Stimulated activated CD4-positive, alpha-beta T cell treated with anti-CD3 and anti-CD28 coated beads, Interleukin-15, amount 100 ng/mL, for 48 hours (primary cell): ENCODE results near the gene CPLX3.

ENCODE experiments used
- DNase-seq, 2 donors: peaks; one replicate each; pipeline ENCODE4 v3.0.0-alpha.2; 2020; ENCODE audit warnings: low read depth in 2 of 2

Gene CPLX3

GRCh38 chr15:74828835-74829234 is 2.4 kb downstream of the CPLX3 start:
- DNase-seq, result no peak

DNA sequence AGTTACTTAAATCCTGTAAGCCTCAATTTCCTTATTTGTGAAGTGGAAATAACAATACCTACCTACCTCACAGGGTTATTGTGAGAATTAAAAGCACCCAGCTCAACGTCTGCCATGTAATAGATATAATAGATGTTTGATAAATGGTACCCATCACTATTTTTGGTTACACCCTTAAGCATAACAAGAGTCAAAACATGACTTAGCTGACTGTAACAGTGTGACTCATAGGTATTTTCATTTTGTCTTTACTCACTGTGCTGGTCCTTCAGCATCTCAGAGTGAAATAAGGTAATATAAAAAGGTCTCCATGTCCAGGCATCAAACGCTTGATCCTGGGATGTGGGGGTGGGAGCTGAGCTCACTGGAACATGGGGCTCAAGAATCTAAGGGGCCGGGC is 3.1 kb downstream of the CPLX3 start:
- DNase-seq, result no peak

DNA sequence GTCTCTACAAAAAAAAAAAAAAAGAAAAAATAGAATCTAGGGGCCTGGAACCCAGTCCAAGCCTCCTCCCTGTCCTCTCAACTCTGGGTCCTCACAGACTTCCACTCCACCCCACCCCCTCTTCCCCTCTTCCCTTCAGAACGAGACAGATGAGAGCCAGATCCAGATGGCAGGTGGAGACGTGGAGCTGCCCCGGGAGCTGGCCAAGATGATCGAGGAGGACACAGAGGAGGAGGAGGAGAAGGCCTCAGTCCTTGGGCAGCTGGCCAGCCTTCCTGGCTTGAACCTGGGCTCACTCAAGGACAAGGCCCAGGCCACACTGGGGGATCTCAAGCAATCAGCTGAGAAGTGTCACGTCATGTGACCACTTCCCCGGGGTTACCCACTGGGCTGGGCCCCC is 3.6 kb downstream of the CPLX3 start:
- no peak for DNase-seq

GRCh38 chr15:74830868-74831267 is 4.4 kb downstream of the CPLX3 start:
- DNase-seq, result no peak

DNA sequence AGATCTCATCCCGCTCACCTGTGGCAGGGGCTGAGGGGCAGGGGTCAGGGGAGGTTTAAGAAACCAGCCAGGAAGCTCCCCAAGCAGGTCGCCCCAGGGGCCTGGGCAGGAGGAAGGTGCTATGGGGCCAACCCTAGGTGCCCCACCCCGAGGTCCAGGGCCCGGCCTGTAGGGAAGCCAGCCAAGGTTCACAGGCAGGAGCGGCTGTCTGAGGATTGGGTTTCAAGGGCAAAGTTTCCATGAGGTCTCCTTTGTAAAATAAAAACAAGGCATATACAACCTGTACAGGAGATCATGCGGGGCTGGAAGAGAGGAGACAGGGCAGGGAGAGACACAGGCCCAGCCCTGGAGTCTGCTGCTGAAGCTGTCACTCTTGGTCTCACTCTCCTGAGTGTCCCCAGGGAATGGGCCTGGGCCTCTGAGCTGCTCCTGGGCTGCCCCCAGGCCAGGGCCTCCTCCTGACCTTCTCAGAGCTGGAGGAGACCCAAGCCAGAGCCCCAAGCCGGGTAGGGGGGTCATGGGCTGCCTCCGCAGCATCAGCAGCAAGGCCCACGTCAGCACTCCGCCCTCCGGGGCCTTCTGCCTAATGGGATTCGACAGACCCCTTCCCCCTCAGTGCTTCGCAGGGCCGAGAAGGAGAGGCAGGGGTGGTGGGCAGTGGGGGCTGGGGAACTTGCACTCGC is 5.5 kb downstream of the CPLX3 start:
- DNase-seq, result no peak

DNA sequence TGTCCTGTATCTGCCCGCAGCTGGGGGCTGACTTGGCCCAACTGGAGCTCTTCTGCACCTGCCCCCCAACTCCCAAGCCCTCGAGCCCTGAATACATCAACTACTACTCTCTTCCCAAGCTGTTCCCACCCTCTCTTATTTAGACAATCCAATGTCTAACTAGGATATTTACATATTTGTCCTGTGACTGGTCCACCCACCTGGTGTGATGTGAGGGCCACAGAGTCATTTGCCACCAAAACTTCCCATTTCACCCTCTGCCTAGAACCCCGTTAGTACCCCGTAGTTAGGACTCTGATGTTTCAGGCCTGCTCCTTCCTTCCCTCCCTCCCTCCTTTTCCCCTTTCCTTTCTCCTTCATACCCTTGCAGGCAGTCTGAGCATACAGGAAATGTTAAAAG is 6.4 kb downstream of the CPLX3 start:
- DNase-seq, result no peak

DNA sequence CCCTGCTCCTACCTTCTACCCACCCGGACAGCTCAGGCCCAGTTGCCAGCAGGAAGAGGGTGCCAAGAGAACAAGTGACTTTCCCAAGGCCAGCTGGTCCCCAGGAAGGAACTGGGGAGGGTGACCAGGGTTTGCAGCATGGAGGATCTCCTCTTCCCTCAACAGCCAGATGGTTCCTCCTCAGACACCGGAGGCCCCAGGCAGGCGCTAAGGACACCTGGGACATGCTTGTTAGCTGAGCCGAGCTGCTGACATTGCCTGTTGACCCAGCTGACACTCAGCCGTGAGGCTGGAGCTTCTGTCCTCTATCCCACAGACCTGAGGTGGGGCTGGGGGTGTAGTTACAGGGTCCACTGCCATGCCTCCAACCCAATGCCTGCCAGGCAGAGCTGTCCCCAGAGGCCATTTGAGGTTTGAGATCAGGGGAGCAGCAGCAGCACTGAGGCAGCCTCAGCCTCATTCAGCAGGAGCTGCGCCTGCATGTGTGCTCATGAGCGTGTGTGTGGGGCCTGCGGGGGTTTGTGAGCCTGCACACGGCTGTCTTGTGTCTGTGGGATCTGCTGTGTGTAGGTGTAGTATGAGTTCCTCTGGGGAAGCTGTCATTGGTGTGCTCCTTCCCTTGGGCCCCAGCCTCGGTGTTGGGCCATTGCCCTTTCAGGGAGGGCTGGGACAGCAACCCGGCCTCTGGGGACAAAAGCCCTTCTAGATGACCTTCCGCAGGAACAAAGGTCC is 7.1 kb downstream of the CPLX3 start:
- no peak for DNase-seq

GRCh38 chr15:74835312-74835823 is 8.9 kb downstream of the CPLX3 start:
- peak in 1 of 2 donors; percentile 38 for DNase-seq

DNA sequence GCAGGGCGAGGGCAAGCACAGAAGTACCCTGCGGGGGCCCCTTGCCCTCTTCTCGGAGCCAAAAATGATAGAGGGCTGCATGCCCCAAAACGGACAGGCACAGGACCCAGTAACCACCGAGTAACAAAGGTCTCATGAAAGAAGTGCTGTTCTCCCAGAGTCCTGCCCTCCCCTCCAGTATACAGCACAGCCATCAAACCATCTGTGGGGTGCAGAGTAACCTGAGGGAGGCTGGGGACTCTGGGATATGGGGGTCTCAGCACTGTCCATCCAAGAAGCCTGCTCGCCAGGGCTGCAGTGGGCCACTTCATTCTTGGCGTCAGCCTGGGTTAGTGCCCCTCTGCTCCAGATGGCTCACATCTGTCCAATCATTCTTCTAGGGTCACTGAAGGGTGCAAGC is 10.4 kb downstream of the CPLX3 start:
- no peak for DNase-seq

DNA sequence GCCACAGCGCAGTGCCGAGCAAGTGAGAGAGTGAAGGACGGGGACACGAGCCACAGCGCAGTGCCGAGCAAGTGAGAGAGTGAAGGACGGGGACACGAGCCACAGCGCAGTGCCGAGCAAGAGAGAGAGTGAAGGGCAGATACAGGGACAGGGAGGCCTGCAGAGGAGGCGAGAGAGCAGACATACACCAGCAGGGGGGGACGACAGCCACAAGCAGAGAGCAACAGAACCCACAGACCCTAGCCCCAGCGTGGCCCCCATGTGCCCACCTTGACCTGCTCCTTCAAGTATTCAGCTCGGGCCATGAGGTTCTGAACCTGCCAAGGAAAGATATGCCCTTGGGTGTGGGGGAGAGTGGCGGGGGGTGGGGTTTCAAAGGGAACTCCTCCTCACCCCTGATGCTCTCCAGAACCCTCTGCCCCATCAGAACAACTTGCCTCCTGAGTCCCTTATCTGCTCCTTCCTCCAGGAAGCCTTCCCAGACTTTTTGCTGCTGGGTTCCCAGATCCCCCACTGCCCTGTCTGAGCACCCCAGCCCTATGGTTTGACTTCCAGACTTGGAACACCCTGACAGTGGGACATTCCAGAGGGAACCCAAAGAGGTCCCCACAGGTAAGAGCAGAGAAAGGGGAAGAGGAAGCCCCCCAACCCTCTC is 11.2 kb downstream of the CPLX3 start:
- DNase-seq, result no peak

GRCh38 chr15:74838137-74838516 is 11.7 kb downstream of the CPLX3 start:
- DNase-seq, result no peak

DNA sequence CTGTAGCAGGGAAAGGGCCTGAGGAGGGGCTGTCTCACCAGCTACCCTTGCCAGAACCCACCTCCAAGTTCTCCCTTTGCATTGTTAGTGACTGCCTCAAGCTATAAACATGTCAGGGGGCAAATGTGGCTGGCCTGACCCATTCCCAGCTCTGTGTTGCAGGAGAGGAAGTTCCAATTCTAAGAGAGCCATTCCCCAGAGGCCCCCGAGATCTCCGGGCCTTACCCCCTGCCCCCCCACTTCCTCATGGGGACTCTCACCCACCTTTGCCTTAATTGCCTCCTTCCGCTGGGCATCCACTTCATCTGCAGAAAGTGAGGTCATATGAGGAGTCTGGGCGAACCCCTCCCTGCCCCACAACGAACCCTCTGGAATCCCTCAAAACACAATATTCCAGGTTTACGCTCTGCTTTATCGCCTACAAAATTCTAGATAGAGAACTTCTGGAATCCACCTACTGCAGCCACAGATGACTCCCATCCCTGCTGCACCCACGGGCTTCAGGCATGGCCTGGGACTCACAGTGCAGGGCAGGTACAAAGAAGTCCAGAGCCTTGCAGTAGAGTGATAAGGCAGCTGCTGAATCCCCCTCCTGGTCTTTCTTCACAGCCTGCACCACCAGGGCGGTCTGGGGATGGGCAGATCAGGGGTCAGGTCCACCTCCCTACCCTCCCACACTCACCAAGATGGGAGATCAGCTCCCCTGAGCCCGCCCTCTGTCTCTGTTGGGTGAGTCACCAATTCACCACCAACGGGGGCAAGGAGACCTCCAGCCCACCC is 12.5 kb downstream of the CPLX3 start:
- DNase-seq, result no peak

DNA sequence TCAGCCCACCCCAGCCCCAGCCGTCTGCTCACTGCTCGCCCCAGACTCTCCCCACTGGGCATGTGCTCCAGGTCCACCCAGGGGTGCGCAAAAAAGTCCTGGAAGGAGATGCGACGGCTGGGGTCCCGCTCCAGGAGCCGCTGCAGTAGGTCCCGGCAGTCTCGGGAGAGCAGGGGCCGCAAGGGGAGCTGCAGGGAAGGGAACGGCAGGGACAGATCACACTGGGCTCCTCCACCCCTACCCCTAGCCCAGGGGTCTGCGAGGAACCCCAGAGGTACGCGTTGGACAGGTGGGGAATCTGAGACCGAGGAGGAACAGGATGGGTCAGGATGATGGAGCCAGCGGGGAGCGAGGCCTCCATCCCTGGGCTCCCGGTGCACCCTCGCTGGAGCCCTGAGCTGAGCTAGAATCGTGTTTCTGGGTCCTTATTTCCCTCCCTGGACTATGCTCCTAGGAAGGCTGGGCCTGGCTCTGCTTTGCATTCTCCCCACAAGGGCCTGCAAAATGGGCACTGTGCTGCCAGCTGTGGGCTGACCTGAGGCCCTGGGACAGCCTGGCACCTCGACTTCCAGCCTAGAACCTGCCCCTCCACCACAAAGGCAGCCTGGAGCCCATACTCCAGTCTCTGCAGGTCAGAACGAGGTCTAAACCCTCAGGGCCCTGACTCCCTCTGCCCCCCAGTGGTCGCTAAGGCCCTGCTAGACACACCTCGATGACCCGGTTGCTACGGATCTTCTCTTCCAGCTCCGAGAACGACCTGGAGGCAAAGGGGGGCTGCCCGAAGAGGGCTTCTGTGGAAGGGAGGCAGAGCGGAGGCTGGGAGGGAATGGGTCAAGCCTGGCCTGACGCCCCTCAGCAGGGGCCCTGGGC is 13.3 kb downstream of the CPLX3 start:
- no peak for DNase-seq

DNA sequence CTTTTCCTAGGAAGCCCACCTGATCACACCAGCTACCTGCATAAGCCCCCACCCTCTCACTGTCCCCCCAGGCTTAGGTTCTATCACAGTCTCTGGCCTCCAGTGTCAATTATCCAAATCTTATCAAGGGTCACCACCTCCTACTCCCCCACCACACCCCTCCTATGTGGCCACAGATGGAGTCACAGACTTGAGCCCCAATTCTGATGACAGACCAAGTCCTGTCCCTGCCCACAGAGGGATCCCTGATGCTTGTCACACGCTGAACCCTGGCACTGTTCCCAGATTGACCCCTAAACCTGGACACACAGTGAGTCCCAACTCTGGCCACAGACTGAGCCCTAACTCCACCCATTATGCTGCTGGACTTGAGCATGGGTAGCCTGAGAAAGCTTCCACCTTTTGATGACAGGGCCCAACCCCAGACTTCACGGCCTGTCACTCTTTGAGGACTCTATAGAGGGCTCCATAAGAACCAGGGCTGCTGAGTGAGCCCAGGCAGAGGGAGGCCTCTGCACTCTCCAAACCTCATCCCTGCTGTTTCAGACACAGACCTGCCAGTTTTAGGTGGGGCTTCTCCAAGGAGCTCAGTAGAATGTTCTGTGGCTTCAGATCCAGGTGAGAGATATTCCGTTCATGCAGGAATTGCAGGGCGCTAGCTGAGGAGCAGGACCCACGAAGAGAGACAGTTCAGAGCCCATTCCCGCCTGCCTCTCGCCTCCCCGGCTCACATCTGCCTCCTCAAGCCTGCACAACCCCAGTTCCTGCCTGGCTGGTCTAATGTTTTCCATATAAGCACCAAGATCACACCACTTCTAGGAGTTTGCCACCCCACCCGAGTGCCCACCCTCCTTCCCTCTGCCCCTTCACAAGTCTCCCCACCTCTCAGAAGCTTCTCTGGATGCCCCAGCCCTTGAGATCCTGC is 14.7 kb downstream of the CPLX3 start:
- no peak for DNase-seq

DNA sequence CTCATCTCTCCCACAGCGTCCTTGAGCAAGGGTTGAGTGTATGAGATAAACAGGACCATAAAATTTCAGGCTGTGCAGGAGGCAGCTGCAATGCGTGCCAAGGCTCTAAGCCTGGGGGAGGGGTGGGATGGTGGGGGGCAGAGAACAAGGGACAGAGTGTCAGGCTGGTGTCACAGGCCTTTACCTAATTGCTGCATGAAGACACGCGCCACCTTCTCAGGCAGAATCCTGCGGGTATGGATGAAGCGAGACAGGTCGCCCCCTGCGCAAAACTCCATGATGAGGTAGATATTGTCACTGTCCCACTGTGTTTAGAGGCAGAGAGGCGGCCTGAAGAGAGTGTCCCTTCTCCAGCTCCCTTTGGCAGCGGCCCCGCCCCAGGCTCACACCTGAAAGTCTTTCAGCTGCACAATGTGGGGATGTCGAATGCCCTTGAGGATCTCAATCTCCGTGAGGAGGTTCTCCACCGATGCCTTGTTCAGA is 15.5 kb downstream of the CPLX3 start:
- no peak for DNase-seq

DNA sequence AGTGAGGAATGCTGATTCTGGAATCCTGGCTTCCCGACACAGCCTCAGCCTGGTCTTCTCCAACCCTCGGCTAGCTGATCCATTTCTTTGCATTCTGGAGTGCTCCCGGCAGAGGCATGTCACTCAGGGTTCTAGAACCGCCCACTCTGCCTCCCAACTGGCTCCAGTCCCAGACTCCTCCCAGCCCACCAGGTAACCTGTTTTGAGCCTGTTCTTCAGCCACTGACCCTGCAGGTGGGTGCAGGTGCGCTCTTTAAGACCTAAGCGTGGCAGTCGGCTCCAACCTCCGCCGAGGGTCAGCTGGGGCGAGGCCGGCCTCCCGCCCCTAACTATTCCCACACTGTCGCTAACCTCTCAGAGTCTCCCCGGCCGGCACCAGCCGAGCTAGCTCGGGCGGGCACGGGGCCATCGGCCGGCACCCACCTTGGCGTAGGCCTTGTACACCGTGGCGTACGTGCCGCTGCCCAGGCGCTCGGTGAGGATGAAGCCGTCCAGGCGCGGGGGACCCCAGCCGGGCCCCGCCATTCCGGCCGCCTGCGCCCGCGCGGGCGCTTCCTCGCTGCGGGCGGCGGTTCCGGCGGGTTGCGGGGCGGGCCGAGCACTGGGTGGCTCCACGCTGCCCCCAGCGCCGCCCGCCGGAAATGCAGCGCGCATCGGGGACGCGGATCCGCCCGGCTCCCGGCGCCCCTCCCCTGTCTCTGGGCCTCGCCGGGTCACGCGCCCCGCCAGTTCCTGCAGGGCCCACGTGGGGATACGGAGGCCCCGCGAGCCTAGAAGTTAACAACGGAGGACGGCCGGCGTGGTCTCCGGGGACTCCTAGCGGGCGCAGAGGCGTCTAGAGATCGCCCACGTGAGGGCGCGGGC is 16.4 kb downstream of the CPLX3 start, which contains the start of gene ULK3:
TSS of gene ULK3 (minus strand) at position 576 of the 864 bp plus-strand sequence. CDS start at position 525, 51 bp downstream.
- peak; percentile 86 to 90 for DNase-seq

DNA sequence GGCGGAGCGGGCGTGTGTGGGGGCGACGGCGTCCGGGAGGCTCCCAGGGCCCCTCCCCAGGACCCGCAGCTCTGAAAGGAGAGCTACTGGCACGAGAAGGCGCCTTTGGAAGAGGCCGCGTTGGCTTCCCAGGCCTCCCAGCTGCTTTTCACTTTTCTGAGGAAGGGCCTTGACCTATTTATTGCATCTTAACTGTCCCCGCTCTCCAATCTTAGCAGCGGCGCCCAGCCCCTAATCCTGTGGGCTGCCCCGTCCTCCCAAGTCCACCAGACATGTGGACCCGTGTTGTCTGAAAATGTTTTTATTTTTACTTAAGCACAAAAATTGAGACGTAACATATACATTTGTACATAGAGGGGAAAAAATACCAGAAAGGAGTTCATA is 17.0 kb downstream of the CPLX3 start:
- DNase-seq, result no peak

GRCh38 chr15:74843891-74844299 is 17.5 kb downstream of the CPLX3 start:
- DNase-seq, result no peak
